Retinal pigment epithelial cell (primary cell): Measurements from ENCODE around the gene SCN3B.

Source experiments
- DNase-seq: peaks from one replicate; pipeline ENCODE4 v3.0.0-alpha.2; 2010; ENCODE audit warnings: low read depth
- H3K4me3 ChIP-seq: 2 replicates; pipeline ENCODE4 v1.5.1; 2011; ENCODE audit warnings: mild to moderate bottlenecking, low read length, control low read depth, moderate library complexity
- CTCF ChIP-seq: conservative IDR thresholded peaks from 2 replicates; pipeline ENCODE4 v1.5.1; 2011; ENCODE audit warnings: low read depth, low read length, control low read depth, inconsistent platforms

Gene SCN3B

GRCh38 chr11:123584737-123585136, 69.7 kb downstream of the SCN3B start:
- no peak for DNase-seq
- H3K4me3 ChIP-seq: no peak overlapping the region
- TF ChIP-seq CTCF: no peak

- H3K4me3 ChIP-seq: no peak overlapping the region
- TF ChIP-seq CTCF: no peak
- no peak for DNase-seq
Measured at GRCh38 chr11:123584186-123584585, 70.2 kb downstream of the SCN3B start.

- DNase-seq: no peak
- no peak for TF ChIP-seq CTCF
- no peak overlapping the region for H3K4me3 ChIP-seq
Measured at GRCh38 chr11:123582992-123583504, 71.4 kb downstream of the SCN3B start.

DNA sequence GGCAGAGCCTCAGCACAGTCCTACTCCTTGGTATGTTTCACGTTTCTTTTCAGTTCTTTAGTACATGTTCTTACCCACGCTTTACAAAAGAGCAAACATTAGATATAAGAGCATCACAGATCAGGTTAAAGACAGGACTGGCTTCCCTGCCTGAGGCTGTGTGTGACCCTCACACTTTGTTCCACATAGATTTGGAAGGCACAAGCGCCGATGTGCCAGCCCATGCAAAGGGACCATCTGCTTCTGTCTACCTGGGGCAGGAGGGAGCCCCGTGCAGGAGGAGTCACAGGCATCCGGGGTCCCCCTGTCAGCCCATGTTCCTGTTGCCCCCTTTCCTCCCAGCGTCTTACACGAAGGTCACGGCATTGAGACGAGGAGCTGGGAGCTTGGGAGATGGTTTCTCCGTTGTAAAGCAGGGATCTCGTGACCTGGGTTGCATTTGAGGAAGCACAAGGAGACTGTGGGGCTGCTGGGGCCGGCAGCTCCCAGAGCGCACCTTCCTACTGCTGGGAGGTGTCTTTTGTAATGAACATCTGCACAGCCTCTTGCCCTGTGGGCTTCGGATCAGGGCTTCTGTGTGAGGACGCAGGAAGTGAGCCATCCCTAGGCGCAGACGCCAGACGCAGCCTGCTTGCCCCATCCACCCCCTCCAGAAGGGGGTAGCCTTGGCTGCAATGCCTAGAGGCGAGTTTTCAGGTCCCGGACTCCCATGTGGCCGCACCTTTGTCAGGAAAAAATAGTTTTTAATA, 72.6 kb downstream of the SCN3B start:
- TF ChIP-seq CTCF: no peak
- H3K4me3 ChIP-seq: no peak overlapping the region
- no peak for DNase-seq

- no peak overlapping the region for H3K4me3 ChIP-seq
- peak; percentile 97 for TF ChIP-seq CTCF
- DNase-seq: no peak
Measured at GRCh38 chr11:123580557-123581275, 73.7 kb downstream of the SCN3B start.

DNA sequence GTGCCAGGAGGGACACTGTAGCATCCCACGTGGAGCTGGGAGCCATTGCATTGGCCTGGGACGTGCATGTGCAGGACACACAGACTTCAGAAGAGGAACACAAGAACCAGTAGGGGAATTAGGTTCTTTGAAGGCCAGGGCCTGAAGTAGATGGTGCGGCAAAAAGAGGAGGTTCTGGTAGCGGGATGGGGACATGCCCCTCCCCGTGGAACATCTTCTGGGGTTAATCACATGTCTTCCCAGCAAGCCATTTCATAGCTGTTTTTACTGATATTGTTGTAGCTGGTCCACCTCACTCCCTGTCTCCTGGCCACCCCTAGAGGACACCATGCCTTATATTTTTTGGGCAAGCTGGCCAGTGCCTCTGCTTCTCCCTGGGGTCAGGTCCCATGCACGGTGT, 74.3 kb downstream of the SCN3B start:
- H3K4me3 ChIP-seq: no peak overlapping the region
- no peak for DNase-seq
- no peak for TF ChIP-seq CTCF

DNA sequence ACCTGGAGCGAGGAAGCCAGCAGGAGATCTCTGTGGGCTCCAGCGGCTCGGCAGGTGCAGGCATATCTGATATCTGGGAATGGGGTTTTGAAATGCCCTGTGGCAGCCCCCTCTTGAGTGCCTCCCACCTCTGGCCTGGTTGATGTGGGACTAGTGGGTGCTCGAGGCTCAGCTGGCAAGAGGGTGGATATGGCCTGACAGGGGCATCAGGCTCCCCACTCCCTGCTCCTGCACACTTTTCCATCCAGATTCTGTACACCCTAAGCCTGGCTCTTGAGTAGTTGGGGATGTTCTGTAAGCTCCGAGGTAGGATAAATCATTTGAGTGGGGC, 75.0 kb downstream of the SCN3B start:
- no peak for DNase-seq
- no peak for TF ChIP-seq CTCF
- no peak overlapping the region for H3K4me3 ChIP-seq
